Measurements from ENCODE around the gene NIPAL4.
"Not testable (repeated sequence)": the region's sequence is repeated elsewhere in the genome, so short reads cannot be mapped to it uniquely, and the experiment has no call there.

NIPAL4 gene

GRCh38 chr5:157459715-157460599 is at the start of gene NIPAL4:
NIPAL4 (plus strand) TSS chr5:157460213; CDS start chr5:157460321, 108 bp downstream.
- no peaks in the 10 kb centered on the region for H3K36me3 ChIP-seq (ENCODE audit: control insufficient read depth, insufficient read depth, low read length)
- H3K4me1 ChIP-seq (ENCODE audit: control insufficient read depth, insufficient read depth, low read length) = peaks cover 15% of the 10 kb centered on the region
- H3K27me3 ChIP-seq (ENCODE audit: control insufficient read depth, insufficient read depth, low read length) = peaks cover 58% of the 10 kb centered on the region
- no peak within 1 kb of the TSS for H3K9ac ChIP-seq (ENCODE audit: low read depth, low read length)
- peak within 1 kb of the TSS; percentile 78 for H3K4me3 ChIP-seq (ENCODE audit: low read depth, low read length)
- H3K9me3 ChIP-seq (ENCODE audit: control insufficient read depth, insufficient read depth, low read length) = no peaks in the 10 kb centered on the region

GRCh38 chr5:157415838-157416237 is 44.2 kb upstream of the NIPAL4 start:
- H3K9ac ChIP-seq (ENCODE audit: low read depth, low read length) = no peak overlapping the region
- H3K27me3 ChIP-seq (ENCODE audit: control insufficient read depth, insufficient read depth, low read length) = no peaks in the 10 kb centered on the region
- H3K36me3 ChIP-seq (ENCODE audit: control insufficient read depth, insufficient read depth, low read length) = no peaks in the 10 kb centered on the region

GRCh38 chr5:157419521-157419920 is 40.5 kb upstream of the NIPAL4 start:
- H3K9ac ChIP-seq (ENCODE audit: low read depth, low read length); H3K27me3 ChIP-seq (ENCODE audit: control insufficient read depth, insufficient read depth, low read length); H3K36me3 ChIP-seq (ENCODE audit: control insufficient read depth, insufficient read depth, low read length); H3K4me3 ChIP-seq (ENCODE audit: low read depth, low read length); H3K4me1 ChIP-seq (ENCODE audit: control insufficient read depth, insufficient read depth, low read length); H3K9me3 ChIP-seq (ENCODE audit: control insufficient read depth, insufficient read depth, low read length): not testable (repeated sequence)

More at GRCh38 chr5:157415838-157416237, 44.2 kb upstream of the NIPAL4 start:
- Histone ChIP-seq H3K4me3 (ENCODE audit: low read depth, low read length) (no peak overlapping the region), H3K4me1 (ENCODE audit: control insufficient read depth, insufficient read depth, low read length) (no peaks in the 10 kb centered on the region), H3K9me3 (ENCODE audit: control insufficient read depth, insufficient read depth, low read length) (no peaks in the 10 kb centered on the region)

- H3K27me3 ChIP-seq (ENCODE audit: control insufficient read depth, insufficient read depth, low read length); H3K9ac ChIP-seq (ENCODE audit: low read depth, low read length); H3K4me3 ChIP-seq (ENCODE audit: low read depth, low read length); H3K4me1 ChIP-seq (ENCODE audit: control insufficient read depth, insufficient read depth, low read length); H3K36me3 ChIP-seq (ENCODE audit: control insufficient read depth, insufficient read depth, low read length); H3K9me3 ChIP-seq (ENCODE audit: control insufficient read depth, insufficient read depth, low read length): not testable (repeated sequence)
Measured at GRCh38 chr5:157429920-157430319, 30.1 kb upstream of the NIPAL4 start.

GRCh38 chr5:157431544-157432200 is 28.3 kb upstream of the NIPAL4 start:
- H3K4me3 ChIP-seq (ENCODE audit: low read depth, low read length) = no peak overlapping the region
- H3K9ac ChIP-seq (ENCODE audit: low read depth, low read length) = no peak overlapping the region
- H3K9me3 ChIP-seq (ENCODE audit: control insufficient read depth, insufficient read depth, low read length) = no peaks in the 10 kb centered on the region
- no peaks in the 10 kb centered on the region for H3K36me3 ChIP-seq (ENCODE audit: control insufficient read depth, insufficient read depth, low read length)
- H3K4me1 ChIP-seq (ENCODE audit: control insufficient read depth, insufficient read depth, low read length) = no peaks in the 10 kb centered on the region
- H3K27me3 ChIP-seq (ENCODE audit: control insufficient read depth, insufficient read depth, low read length) = no peaks in the 10 kb centered on the region

GRCh38 chr5:157434096-157434495 is 25.9 kb upstream of the NIPAL4 start:
- H3K9me3 ChIP-seq (ENCODE audit: control insufficient read depth, insufficient read depth, low read length) = no peaks in the 10 kb centered on the region

GRCh38 chr5:157443041-157443549 is 16.9 kb upstream of the NIPAL4 start:
- H3K27me3 ChIP-seq (ENCODE audit: control insufficient read depth, insufficient read depth, low read length) = no peaks in the 10 kb centered on the region
- H3K9ac ChIP-seq (ENCODE audit: low read depth, low read length) = no peak overlapping the region

More at GRCh38 chr5:157434096-157434495, 25.9 kb upstream of the NIPAL4 start:
- no peak overlapping the region for H3K4me3 ChIP-seq (ENCODE audit: low read depth, low read length)
- no peaks in the 10 kb centered on the region for H3K4me1 ChIP-seq (ENCODE audit: control insufficient read depth, insufficient read depth, low read length)
- H3K27me3 ChIP-seq (ENCODE audit: control insufficient read depth, insufficient read depth, low read length) = no peaks in the 10 kb centered on the region
- H3K36me3 ChIP-seq (ENCODE audit: control insufficient read depth, insufficient read depth, low read length) = no peaks in the 10 kb centered on the region
- no peak overlapping the region for H3K9ac ChIP-seq (ENCODE audit: low read depth, low read length)

GRCh38 chr5:157444224-157444623 is 15.8 kb upstream of the NIPAL4 start:
- Histone ChIP-seq H3K9ac (ENCODE audit: low read depth, low read length) (no peak overlapping the region), H3K4me1 (ENCODE audit: control insufficient read depth, insufficient read depth, low read length) (no peaks in the 10 kb centered on the region), H3K27me3 (ENCODE audit: control insufficient read depth, insufficient read depth, low read length) (no peaks in the 10 kb centered on the region), H3K4me3 (ENCODE audit: low read depth, low read length) (no peak overlapping the region), H3K9me3 (ENCODE audit: control insufficient read depth, insufficient read depth, low read length) (no peaks in the 10 kb centered on the region), H3K36me3 (ENCODE audit: control insufficient read depth, insufficient read depth, low read length) (no peaks in the 10 kb centered on the region)

More at GRCh38 chr5:157443041-157443549, 16.9 kb upstream of the NIPAL4 start:
- Histone ChIP-seq H3K4me3 (ENCODE audit: low read depth, low read length) (no peak overlapping the region), H3K36me3 (ENCODE audit: control insufficient read depth, insufficient read depth, low read length) (no peaks in the 10 kb centered on the region), H3K4me1 (ENCODE audit: control insufficient read depth, insufficient read depth, low read length) (no peaks in the 10 kb centered on the region), H3K9me3 (ENCODE audit: control insufficient read depth, insufficient read depth, low read length) (no peaks in the 10 kb centered on the region)

GRCh38 chr5:157445745-157446411 is 14.1 kb upstream of the NIPAL4 start:
- H3K9ac ChIP-seq (ENCODE audit: low read depth, low read length) = no peak overlapping the region
- H3K9me3 ChIP-seq (ENCODE audit: control insufficient read depth, insufficient read depth, low read length) = no peaks in the 10 kb centered on the region
- H3K27me3 ChIP-seq (ENCODE audit: control insufficient read depth, insufficient read depth, low read length) = no peaks in the 10 kb centered on the region
- no peak overlapping the region for H3K4me3 ChIP-seq (ENCODE audit: low read depth, low read length)
- no peaks in the 10 kb centered on the region for H3K4me1 ChIP-seq (ENCODE audit: control insufficient read depth, insufficient read depth, low read length)
- H3K36me3 ChIP-seq (ENCODE audit: control insufficient read depth, insufficient read depth, low read length) = no peaks in the 10 kb centered on the region

GRCh38 chr5:157446412-157446935 is 13.5 kb upstream of the NIPAL4 start:
- H3K27me3 ChIP-seq (ENCODE audit: control insufficient read depth, insufficient read depth, low read length) = no peaks in the 10 kb centered on the region
- H3K4me1 ChIP-seq (ENCODE audit: control insufficient read depth, insufficient read depth, low read length) = no peaks in the 10 kb centered on the region
- H3K9ac ChIP-seq (ENCODE audit: low read depth, low read length) = no peak overlapping the region
- no peaks in the 10 kb centered on the region for H3K9me3 ChIP-seq (ENCODE audit: control insufficient read depth, insufficient read depth, low read length)
- no peak overlapping the region for H3K4me3 ChIP-seq (ENCODE audit: low read depth, low read length)
- no peaks in the 10 kb centered on the region for H3K36me3 ChIP-seq (ENCODE audit: control insufficient read depth, insufficient read depth, low read length)

GRCh38 chr5:157447201-157447637 is 12.8 kb upstream of the NIPAL4 start:
- no peaks in the 10 kb centered on the region for H3K9me3 ChIP-seq (ENCODE audit: control insufficient read depth, insufficient read depth, low read length)
- no peaks in the 10 kb centered on the region for H3K27me3 ChIP-seq (ENCODE audit: control insufficient read depth, insufficient read depth, low read length)
- H3K4me3 ChIP-seq (ENCODE audit: low read depth, low read length) = no peak overlapping the region
- no peaks in the 10 kb centered on the region for H3K36me3 ChIP-seq (ENCODE audit: control insufficient read depth, insufficient read depth, low read length)
- H3K9ac ChIP-seq (ENCODE audit: low read depth, low read length) = no peak overlapping the region
- no peaks in the 10 kb centered on the region for H3K4me1 ChIP-seq (ENCODE audit: control insufficient read depth, insufficient read depth, low read length)
